HCT116 (cell line): ENCODE results near the gene NUCB2. TPM values are rescaled to one million over a fixed set of nuclear protein-coding genes. Genes with fewer than 3 reads are reported as not detected.

Experiments used
- ATAC-seq: fragments of 200-7000 bp; cut with Tn5 transposase; 2 replicates; pipeline ENCODE4 v1.9.1; 2020; ENCODE audit warnings: mild to moderate bottlenecking, moderate library complexity
- BruUV-seq: library from RNA; stranded (reverse); fragments of 400-500 nt; replicated peaks from 2 replicates; lab custom pipeline; 2021; lab: Mats Ljungman, UMichigan
- CTCF ChIA-PET: fragments of 300-600 bp; sonication (Branson Sonifier 250); formaldehyde crosslinking; loops from one replicate; lab custom pipeline; 2021; ENCODE audit warnings: antibody characterized with exemption; lab: Charles Lee
- POLR2A ChIA-PET: fragments of 300-600, 350-600 bp; sonication (Branson Sonifier 250); formaldehyde crosslinking; loops from one replicate; lab custom pipeline; 2021; ENCODE audit warnings: antibody characterized with exemption; lab: Charles Lee
- RAD21 ChIA-PET, 2 experiments: fragments of 300-600 bp; sonication (Branson Sonifier 250); formaldehyde crosslinking; loops; one replicate each; lab custom pipeline; 2023; ENCODE audit warnings: low total read pairs in 2 of 2; ENCODE audit not compliant: uncharacterized antibody in 2 of 2, unreplicated experiment in 2 of 2, low non-redundant PET in 1 of 2; lab: Charles Lee
- DNase-seq: peaks from one replicate; pipeline ENCODE4 v3.0.0-alpha.2; 2010; ENCODE audit warnings: low read depth, low spot score
- H2AFZ ChIP-seq: fragments of 200-600 bp; shearing (Covaris generic), sonication (generic); 2 replicates; pipeline ENCODE4 v1.6.1; 2017; ENCODE audit warnings: low read depth, mixed run types, mixed read lengths, antibody characterized with exemption, low read length; ENCODE audit not compliant: poor library complexity, severe bottlenecking
- H3K27ac ChIP-seq: 2 replicates; pipeline ENCODE4 v1.5.1; 2012; ENCODE audit warnings: low read depth, low read length
- H3K27me3 ChIP-seq: fragments of 200-600 bp; sonication (generic); 2 replicates; pipeline ENCODE4 v1.6.1; 2016; ENCODE audit warnings: mixed run types, low read length, mixed read lengths; ENCODE audit not compliant: insufficient read depth
- H3K36me3 ChIP-seq, 2 experiments: fragments of 200-500 bp in 1 of 2; fragments of 200-600 bp in 1 of 2; sonication (Bioruptor generic) in 1 of 2; sonication (generic) in 1 of 2; 2 replicates each; pipeline versions ENCODE4 v1.5.1 to v1.6.1; 2014 to 2016; ENCODE audit warnings: low read length in 2 of 2, inconsistent platforms in 1 of 2, mixed read lengths in 1 of 2, mixed run types in 1 of 2; ENCODE audit not compliant: insufficient read depth in 2 of 2, control insufficient read depth in 1 of 2
- H3K4me1 ChIP-seq, 2 experiments: fragments of 200-600 bp in 1 of 2; sonication (generic) in 1 of 2; 2 replicates each; pipeline versions ENCODE4 v1.5.1 to v1.6.1; 2012 to 2017; ENCODE audit warnings: low read length in 2 of 2, inconsistent platforms in 1 of 2, mild to moderate bottlenecking in 1 of 2, mixed read lengths in 1 of 2, mixed run types in 1 of 2, moderate library complexity in 1 of 2; ENCODE audit not compliant: insufficient read depth in 2 of 2, control insufficient read depth in 1 of 2
- H3K4me2 ChIP-seq: fragments of 200-600 bp; sonication (generic); 2 replicates; pipeline ENCODE4 v1.6.1; 2017; ENCODE audit warnings: mixed run types, low read length, mixed read lengths
- H3K4me3 ChIP-seq, 2 experiments: fragments of 200-600 bp in 1 of 2; sonication (generic) in 1 of 2; replicated peaks in 1 of 2; 2 replicates each; pipeline ENCODE4 v1.5.1; 2011 to 2016; ENCODE audit warnings: low read length in 2 of 2, control low read depth in 1 of 2, low read depth in 1 of 2, mild to moderate bottlenecking in 1 of 2, mixed read lengths in 1 of 2, mixed run types in 1 of 2
- H3K79me2 ChIP-seq: fragments of 200-600 bp; sonication (generic); 2 replicates; pipeline ENCODE4 v1.6.1; 2017; ENCODE audit warnings: mild to moderate bottlenecking, mixed run types, low read length, moderate library complexity, mixed read lengths; ENCODE audit not compliant: insufficient read depth
- H3K9ac ChIP-seq: fragments of 200-600 bp; sonication (generic); 2 replicates; pipeline ENCODE4 v1.6.1; 2016; ENCODE audit warnings: low read length, mixed read lengths
- H3K9me2 ChIP-seq: fragments of 200-600 bp; sonication (generic), shearing (Covaris generic); 2 replicates; pipeline ENCODE4 v1.6.1; 2017; ENCODE audit warnings: mixed run types, mild to moderate bottlenecking, moderate library complexity; ENCODE audit not compliant: insufficient read depth
- H3K9me3 ChIP-seq, 2 experiments: fragments of 200-500 bp in 1 of 2; fragments of 200-600 bp in 1 of 2; sonication (Bioruptor generic) in 1 of 2; sonication (generic) in 1 of 2; 2 replicates each; pipeline ENCODE4 v1.6.1; 2014 to 2017; ENCODE audit warnings: low read length in 2 of 2, mixed read lengths in 2 of 2, inconsistent platforms in 1 of 2, low read depth in 1 of 2, mild to moderate bottlenecking in 1 of 2, mixed run types in 1 of 2, moderate library complexity in 1 of 2; ENCODE audit not compliant: control insufficient read depth in 1 of 2, insufficient read depth in 1 of 2
- H4K20me1 ChIP-seq: fragments of 200-600 bp; sonication (generic), shearing (Covaris generic); 2 replicates; pipeline ENCODE4 v1.6.1; 2017; ENCODE audit warnings: mixed run types, mild to moderate bottlenecking, moderate library complexity; ENCODE audit not compliant: insufficient read depth
- ATF3 ChIP-seq: IDR thresholded peaks from 2 replicates; pipeline ENCODE4 v1.6.1; 2012
- CBX3 ChIP-seq: IDR thresholded peaks from 2 replicates; pipeline ENCODE4 v1.6.1; 2012; ENCODE audit warnings: low read depth
- CEBPB ChIP-seq: IDR thresholded peaks from 2 replicates; pipeline ENCODE4 v1.6.1; 2012; ENCODE audit warnings: low read depth
- CTCF ChIP-seq, 3 experiments: fragments of 200-600 bp in 1 of 3; sonication (generic) in 1 of 3; IDR thresholded peaks in 2 of 3; conservative IDR thresholded peaks in 1 of 3; 2 replicates each; pipeline ENCODE4 v1.5.1; 2012 to 2017; ENCODE audit warnings: low read depth in 2 of 3, low read length in 2 of 3, antibody characterized with exemption in 1 of 3, borderline replicate concordance in 1 of 3, control low read depth in 1 of 3, mild to moderate bottlenecking in 1 of 3, mixed read lengths in 1 of 3, mixed run types in 1 of 3, moderate library complexity in 1 of 3; ENCODE audit not compliant: insufficient read depth in 1 of 3
- ELF1 ChIP-seq: IDR thresholded peaks from 2 replicates; pipeline ENCODE4 v1.6.1; 2012; ENCODE audit warnings: low read depth, borderline replicate concordance
- EZH2 ChIP-seq: fragments of 200-600 bp; sonication (generic); IDR thresholded peaks from 2 replicates; pipeline ENCODE4 v1.6.1; 2017; ENCODE audit warnings: antibody characterized with exemption, mixed run types
- MAX ChIP-seq: IDR thresholded peaks from 2 replicates; pipeline ENCODE4 v1.6.1; 2012
- RAD21 ChIP-seq: IDR thresholded peaks from 2 replicates; pipeline ENCODE4 v1.6.1; 2012; ENCODE audit warnings: low read depth, mild to moderate bottlenecking
- SRF ChIP-seq: IDR thresholded peaks from 2 replicates; pipeline ENCODE4 v1.6.1; 2012; ENCODE audit warnings: low read depth
- ZFX ChIP-seq: fragments of 450-650 bp; IDR thresholded peaks from 2 replicates; pipeline ENCODE4 v1.6.1; 2017
- ZNF274 ChIP-seq: fragments of 200-500 bp; sonication (Bioruptor generic); IDR thresholded peaks from 2 replicates; pipeline ENCODE4 v1.6.1; 2014; ENCODE audit warnings: mild to moderate bottlenecking, low read depth, low read length, inconsistent platforms
- intact Hi-C: fragments of 100-400 bp; cut with micrococcal nuclease; formaldehyde crosslinking; loops from 2 replicates; pipeline ENCODE4 v1.10.0; 2022
- total RNA-seq: library from RNA; stranded (reverse); gene quantifications from one replicate; pipeline ENCODE4 v1.2.1, GENCODE V29; 2021; ENCODE audit not compliant: unreplicated experiment

Gene NUCB2
- total RNA-seq, 1 experiment from 2014 or later: 40.6 TPM

GRCh38 chr11:17230867-17231851 is 45.4 kb upstream of the NUCB2 start (continued):
- no peak for TF ChIP-seq EZH2

- Histone ChIP-seq H3K27ac (no peak overlapping the region), H3K9ac (no peak overlapping the region), H3K79me2 (no peaks in the 10 kb centered on the region), H3K4me1 (no peaks in the 10 kb centered on the region; a peak in 1 of 4 replicates), H3K9me2 (no peaks in the 10 kb centered on the region), H3K9me3 (no peaks in the 10 kb centered on the region), H3K4me2 (no peak overlapping the region), H3K36me3 (no peaks in the 10 kb centered on the region), H3K4me3 (no peak overlapping the region), H4K20me1 (no peaks in the 10 kb centered on the region), H2AFZ (no peak overlapping the region), H3K27me3 (no peaks in the 10 kb centered on the region)
- no peak for ATAC-seq
- TF ChIP-seq CEBPB (no peak), ZFX (no peak), ATF3 (no peak), CTCF (IDR thresholded peaks at IDR 0.05 in 2 of 3, conservative IDR thresholded peaks at IDR 0.05 in 1 of 3; ENCODE audit: borderline replicate concordance in 1 of 3, insufficient read depth in 1 of 3, low read depth in 2 of 3, low read length in 2 of 3) (no peak), RAD21 (no peak), ZNF274 (no peak), SRF (no peak), MAX (no peak), CBX3 (no peak), ELF1 (no peak)
- no peak for DNase-seq
- BruUV-seq: no TSS peak
- intact Hi-C loops: loop anchor here (10.0 kb wide), 1 partner anchor 122 kb away; the partner anchor contains the start of gene NCR3LG1
- POLR2A ChIA-PET: interaction anchor here (0.5 kb wide), 1 partner anchor 115 kb away, joined by 3 read pairs; no protein-coding TSS in a partner anchor
- CTCF ChIA-PET: interaction anchor here (1.1 kb wide), 1 partner anchor 295 kb away, joined by 5 read pairs; no protein-coding TSS in a partner anchor
- RAD21 ChIA-PET: no interaction called here
Measured at GRCh38 chr11:17233101-17233500, 43.4 kb upstream of the NUCB2 start.
